ENCODE measurements around the gene GSTM4.

Gene GSTM4

DNA sequence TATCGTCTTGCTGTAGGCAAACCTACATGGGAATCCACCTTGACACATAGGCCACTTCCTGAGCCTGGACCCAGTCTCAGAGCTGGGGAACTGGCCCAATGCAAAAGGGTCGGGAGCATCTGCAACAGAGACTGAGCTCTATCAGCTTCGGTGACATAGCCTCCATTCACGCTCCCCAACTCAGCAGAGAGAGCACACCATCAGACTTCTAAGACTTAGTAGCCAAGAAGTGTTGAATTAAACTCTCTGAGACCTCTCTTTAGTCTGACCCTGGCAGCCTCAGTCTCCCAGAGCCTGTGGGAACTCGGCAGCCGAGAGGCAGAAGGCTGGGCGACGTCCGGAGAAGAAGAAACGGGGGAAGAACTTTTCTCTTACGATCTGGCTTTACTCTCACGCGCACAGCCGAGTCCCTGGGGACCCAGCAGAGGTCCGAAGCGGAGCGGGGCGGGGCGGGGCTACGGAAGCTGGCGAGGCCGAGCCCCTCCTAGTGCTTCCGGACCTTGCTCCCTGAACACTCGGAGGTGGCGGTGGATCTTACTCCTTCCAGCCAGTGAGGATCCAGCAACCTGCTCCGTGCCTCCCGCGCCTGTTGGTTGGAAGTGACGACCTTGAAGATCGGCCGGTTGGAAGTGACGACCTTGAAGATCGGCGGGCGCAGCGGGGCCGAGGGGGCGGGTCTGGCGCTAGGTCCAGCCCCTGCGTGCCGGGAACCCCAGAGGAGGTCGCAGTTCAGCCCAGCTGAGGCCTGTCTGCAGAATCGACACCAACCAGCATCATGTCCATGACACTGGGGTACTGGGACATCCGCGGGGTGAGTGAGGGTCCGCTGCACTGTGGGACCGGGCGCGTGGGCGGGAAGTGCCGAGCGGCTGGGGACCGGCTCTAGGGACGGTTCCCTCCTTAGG lies at the start of gene GSTM4:
TSS of gene GSTM4 (plus strand) at position 485 of the 905 bp plus-strand sequence. CDS start at position 776, 291 bp downstream.
- DNase-seq (ENCODE audit: low spot score): peak; percentile 74

GRCh38 chr1:109609881-109610280 lies 46.0 kb upstream of the GSTM4 start:
- DNase-seq (ENCODE audit: low spot score): no peak

- no peak for DNase-seq (ENCODE audit: low spot score)
Measured at GRCh38 chr1:109610609-109611307, 45.1 kb upstream of the GSTM4 start.

GRCh38 chr1:109611308-109611990 lies 44.5 kb upstream of the GSTM4 start:
- DNase-seq (ENCODE audit: low spot score): no peak

- DNase-seq (ENCODE audit: low spot score): no peak
Measured at GRCh38 chr1:109613361-109614147, 42.3 kb upstream of the GSTM4 start.

DNA sequence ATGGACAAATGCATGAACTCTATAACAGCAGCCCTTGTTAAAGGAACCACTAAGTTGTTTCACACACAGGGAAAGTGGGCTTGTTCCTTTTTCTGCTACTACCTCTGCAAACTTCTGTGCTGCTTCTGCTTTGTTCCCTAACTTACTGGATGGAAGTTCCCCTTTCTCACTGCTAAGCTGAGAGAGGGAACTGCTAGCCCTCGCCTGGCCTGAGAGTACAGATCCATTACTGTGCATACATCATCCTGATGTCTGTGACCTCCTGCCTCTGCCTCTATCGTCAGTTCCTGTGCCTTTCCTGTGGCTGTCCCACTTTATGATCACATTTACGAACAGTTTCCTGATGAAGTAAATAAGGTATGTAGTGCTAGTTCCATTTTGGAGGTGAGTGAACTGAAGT lies 40.0 kb upstream of the GSTM4 start:
- no peak for DNase-seq (ENCODE audit: low spot score)

GRCh38 chr1:109616391-109616790 lies 39.5 kb upstream of the GSTM4 start:
- no peak for DNase-seq (ENCODE audit: low spot score)

DNA sequence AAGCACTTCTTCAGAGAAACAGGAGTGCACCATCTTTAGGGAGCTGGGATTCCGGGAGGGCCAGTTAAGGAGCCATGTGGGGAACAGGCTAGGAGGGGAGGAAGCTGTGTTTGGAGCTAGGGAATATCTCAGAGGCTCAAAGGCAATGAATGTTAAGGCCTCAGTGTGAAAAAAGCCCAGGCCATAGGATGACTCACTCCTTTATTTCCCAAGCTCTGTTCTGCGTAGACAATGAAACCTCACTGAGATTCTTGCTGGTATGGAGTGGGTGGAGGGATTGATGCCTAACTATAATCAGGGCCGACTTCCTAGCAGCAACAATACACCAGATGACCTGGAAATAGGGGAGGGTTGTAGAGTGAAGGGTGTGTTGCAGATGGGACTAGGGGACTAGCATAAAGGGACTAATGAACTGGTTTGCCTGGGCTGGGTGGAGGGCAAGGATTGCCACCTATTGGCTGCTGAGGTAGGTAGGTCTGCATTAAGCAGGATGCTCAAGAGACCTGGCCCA lies 38.6 kb upstream of the GSTM4 start:
- peak; percentile 57 for DNase-seq (ENCODE audit: low spot score)

DNA sequence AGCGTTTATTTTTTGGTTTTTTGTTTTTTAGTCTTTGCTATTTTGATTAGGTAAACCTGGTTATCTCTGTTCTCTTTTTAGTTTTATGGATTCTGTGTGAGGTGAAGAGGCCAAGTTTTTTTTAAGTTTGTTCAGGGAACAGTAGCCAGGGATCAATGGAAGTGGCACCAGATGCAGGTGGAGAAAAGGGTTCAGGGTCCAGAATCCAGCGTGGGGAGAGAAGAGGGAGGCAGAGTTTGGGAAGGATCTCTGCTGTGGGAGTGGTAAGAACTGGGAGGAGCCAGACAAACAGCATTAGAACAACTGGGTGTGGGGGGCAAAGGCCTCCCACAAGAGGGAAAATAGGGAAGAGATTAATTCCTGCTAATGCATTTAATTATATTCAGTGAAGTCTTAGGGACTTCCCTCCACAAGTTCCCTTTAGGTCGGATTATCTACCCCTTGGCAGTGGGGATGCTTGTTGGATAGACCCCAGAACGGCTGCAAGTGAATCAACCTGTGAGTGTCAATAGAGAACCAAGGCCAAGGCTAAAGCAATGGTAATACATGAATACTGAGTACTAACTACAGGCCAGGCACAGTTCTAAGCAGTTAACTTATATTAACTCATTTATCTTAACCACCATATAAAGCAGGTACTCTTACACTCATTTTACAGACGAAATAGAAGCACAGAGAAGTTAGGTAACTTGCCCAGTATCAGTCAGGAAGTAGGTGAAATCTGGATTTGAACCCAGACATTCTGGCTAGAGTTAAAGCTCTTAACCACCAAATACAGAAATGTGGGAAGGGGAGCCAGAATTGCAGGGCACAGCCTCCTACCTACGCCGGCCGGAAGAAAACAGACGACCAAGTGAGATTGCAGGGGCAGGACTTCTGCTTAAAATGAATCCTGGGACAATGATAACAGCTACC lies 37.0 kb upstream of the GSTM4 start:
- no peak for DNase-seq (ENCODE audit: low spot score)

DNA sequence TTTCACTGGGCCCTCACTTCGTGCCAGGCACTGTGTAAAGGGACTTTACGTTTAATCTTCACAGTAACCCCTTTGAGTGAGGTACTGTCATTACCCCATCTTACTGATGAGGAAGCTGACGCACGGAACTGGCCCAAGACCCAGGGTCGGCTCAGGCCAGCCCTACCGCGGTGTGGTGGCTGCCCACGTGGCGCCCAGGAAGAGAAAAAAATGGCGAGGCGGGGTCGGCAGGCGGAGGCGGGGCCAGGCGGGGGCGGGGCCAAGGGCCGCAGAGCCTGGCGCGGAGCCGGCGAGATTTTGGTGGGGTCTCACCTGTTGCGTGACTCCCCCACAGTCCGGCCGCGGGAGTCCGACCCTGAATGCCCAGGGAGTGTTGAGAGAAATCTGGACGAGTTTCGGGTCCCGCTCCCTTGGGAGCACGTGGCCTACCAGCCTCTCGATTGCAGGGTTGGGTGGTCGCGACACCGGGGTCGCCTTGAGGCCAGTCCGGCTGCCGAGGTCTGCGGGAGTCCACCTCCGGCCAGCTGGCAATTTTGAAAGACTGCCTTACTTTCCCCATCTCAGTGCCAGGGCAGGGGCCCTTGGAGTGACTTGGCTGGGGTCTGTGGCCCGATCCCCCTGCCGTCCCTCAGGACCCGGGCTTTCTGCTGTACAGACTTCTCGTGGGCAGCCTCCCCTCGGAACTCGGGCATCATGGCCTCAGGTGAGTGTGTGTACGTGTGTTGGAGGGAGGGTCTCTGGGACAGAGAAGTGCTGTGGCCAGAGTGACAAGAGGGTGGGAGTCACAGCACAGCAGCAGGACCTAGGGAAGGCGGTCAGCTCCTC lies 36.1 kb upstream of the GSTM4 start, which contains the start of the genes AMPD2 and GNAT2:
TSS of gene AMPD2 (plus strand) at position 262 of the 825 bp plus-strand sequence. CDS start 1,339 bp downstream, outside the sequence.
TSS of gene GNAT2 (minus strand) at position 41 of the 825 bp plus-strand sequence. CDS start 6,746 bp downstream, outside the sequence.
- peak; percentile 92 for DNase-seq (ENCODE audit: low spot score)

DNA sequence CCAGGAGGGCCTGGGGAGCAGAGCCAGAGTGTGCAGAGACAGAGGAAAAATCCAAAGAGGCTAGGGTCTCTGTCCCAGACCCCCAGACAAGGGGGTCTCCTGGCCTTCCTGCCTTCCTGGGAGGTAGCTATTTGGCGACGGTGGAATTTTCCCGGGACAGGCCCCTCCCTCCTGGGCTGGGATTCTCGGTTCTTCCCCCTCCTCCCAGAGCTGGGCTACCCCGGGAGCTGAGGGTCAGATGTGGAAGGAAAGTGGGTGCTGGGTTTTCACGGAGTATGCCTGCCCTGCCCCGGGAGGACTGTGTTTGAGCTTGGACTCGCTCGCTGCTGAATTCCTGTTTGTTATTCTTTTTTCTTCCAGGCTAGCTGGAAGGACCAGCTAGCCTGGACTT lies 35.5 kb upstream of the GSTM4 start:
- DNase-seq (ENCODE audit: low spot score): peak; percentile 55

DNA sequence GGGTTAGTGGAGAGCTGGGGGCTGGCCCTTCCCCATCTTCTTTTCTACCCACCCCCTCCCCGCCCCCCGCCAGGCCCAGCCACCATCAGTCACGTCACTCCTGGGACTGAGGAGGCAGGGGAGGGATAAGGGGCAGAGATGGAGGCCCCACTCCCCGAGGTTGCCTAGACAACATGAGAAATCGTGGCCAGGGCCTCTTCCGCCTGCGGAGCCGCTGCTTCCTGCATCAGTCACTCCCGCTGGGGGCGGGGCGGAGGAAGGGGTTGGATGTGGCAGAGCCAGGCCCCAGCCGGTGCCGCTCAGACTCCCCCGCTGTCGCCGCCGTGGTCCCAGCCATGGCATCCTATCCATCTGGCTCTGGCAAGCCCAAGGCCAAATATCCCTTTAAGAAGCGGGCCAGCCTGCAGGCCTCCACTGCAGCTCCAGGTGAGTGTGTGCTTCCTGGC lies 35.0 kb upstream of the GSTM4 start:
- peak; percentile 96 for DNase-seq (ENCODE audit: low spot score)

GRCh38 chr1:109621379-109622136 lies 34.3 kb upstream of the GSTM4 start:
- peak; percentile 47 for DNase-seq (ENCODE audit: low spot score)

DNA sequence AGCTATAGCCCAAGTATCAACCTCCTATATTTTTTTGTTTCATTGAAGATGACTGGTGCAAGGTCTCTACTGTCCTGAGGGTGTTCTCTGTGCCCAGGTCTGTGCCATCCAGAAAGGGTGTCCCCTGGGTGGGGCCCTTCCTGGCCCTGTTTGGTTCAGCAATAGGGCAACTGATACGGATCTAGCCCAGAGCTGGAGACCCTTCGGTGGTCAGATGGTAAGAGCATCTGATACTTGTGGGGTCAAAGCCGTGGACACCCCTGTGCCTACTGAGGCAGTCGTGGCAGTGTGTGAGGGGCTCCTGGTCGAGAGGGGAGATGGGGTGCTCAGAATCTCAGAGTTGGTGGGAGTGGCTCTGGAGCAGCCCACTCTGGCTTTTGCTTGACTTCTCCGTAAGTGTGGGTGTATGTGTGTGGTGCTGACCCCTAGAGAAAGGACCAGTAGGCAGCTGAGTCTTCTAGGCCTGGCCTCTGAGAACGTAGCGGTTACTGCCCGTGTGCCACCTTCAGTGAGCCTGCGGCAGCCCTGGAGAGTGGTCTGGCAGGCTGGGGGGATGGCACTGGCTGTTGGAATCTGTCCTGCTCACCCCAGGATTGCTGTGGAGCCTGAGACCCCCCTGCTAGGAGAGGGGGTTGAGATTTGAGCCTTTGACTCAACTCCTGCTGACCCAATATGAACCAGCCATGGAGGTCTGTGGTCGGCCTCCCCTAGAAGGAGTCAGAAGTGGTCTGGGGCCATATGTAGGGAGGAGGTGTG lies 33.6 kb upstream of the GSTM4 start:
- DNase-seq (ENCODE audit: low spot score): no peak

DNA sequence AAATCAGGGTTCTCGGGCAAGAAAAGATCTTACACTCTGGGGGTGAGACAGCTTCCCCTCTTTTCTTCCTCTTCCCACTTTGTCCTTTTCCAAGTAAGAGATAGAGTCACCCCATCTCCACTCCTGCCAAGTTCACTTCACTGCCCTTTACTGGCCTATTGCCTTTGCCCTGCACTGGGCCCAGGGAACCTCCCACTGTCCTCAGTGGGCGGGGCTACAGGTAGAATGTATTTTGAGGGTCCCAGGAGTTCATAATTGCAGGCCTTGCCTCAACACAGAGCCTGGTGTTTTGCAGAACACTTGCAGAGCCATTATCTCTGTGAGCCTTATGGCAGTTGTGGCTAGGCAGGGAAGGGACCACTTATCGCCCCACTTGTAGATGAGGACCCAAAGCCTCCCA lies 33.0 kb upstream of the GSTM4 start:
- DNase-seq (ENCODE audit: low spot score): no peak

DNA sequence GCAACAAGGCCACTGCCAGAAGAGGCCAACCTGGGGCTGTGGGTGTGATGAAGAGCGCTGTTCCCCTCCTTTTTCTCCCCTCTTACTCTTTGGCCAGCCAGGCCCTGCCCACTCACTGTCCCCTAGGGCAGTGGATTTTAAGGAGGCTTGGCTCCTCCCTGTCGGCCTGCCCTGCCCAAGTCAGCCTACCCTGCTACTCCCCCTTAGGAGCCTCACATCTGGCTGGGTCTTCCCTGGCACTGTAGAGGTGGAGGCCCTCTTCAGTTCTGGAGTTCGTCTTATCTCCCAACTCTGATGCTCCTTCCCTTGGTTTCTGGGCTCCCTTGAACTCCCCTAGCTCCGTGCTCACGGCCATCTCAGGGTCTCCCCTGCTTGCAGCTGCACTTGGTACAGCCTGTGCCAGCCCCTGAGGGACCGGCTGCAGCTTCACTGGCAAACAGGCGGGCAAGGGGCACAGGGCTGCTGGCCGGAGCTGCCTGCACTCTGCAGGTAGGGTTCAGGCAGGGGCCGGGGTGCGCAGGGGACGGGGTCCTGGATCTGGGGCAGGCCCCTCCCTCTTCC lies 32.2 kb upstream of the GSTM4 start:
- DNase-seq (ENCODE audit: low spot score): no peak

All from RKO (cell line).